GM21619 (cell line): ENCODE measurements around the gene BAX.
"Not testable (repeated sequence)": the region's sequence is repeated elsewhere in the genome, so short reads cannot be mapped to it uniquely, and the experiment has no call there.

Experiments
- ATAC-seq: cut with Tn5 transposase; IDR thresholded peaks from one replicate; pipeline ENCODE4 v1.9.1; 2021; ENCODE audit not compliant: unreplicated experiment

The BAX gene

DNA sequence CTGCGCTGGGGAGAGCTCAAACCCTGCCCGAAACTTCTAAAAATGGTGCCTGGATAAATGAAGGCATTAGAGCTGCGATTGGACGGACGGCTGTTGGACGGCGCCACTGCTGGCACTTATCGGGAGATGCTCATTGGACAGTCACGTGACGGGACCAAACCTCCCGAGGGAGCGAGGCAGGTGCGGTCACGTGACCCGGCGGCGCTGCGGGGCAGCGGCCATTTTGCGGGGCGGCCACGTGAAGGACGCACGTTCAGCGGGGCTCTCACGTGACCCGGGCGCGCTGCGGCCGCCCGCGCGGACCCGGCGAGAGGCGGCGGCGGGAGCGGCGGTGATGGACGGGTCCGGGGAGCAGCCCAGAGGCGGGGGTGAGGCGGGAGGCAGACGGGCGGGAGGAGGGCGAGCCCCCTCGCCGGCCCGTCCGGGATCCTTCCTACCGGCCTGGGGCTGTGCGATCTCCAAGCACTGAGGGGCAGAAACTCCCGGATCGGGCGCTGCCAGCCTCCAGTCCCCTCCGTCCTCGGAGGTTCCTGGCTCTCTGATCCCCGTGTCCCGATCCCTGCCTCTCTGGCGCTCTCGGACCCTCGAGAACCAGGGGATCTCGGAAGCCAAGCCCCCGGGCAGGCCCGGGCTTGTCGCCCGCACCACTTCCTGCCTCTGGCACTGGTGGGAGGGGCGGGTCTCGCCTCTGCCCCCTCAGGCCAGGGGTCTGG, at the start of gene BAX:
BAX (plus strand) TSS at position 281 of the 713 bp plus-strand sequence; CDS start at position 335, 54 bp downstream.
- peak; percentile 81 for ATAC-seq

DNA sequence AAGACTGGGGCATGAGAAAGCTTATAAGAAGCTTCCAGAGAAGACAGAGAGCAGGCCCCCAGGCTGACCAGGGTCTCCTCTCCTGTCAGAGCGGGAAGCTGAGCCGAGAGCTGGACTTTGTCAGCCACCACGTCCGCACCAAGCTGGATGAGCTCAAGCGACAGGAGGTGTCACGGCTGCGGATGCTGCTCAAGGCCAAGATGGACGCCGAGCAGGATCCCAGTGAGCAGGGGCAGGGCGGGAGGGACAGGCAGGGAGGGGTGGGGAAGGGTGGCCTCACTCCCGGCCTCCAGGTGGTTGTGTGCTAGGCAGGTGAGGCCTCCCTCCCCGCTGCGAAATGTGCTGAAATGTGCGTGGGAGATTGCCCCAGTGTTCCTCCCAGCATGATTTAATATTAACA, 49.0 kb upstream of the BAX start:
- no peak for ATAC-seq

DNA sequence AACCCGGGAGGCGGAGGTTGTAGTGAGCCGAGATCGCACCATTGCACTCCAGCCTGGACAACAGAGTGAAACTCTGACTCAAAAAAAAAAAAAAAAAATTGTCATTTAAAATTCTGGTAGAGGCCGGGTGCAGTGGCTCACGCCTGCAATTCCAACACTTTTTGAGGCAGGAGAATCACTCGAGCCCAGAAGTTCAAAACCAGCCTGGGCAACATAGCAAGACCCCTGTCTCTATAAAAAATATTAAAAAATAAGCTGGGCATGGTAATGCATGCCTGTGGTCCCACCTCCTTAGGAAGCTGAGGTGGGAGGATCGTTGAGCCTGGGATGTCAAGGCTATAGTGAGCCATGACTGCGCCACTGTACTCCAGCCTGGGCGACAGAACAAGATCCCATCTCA, 48.4 kb upstream of the BAX start:
- ATAC-seq: no peak

DNA sequence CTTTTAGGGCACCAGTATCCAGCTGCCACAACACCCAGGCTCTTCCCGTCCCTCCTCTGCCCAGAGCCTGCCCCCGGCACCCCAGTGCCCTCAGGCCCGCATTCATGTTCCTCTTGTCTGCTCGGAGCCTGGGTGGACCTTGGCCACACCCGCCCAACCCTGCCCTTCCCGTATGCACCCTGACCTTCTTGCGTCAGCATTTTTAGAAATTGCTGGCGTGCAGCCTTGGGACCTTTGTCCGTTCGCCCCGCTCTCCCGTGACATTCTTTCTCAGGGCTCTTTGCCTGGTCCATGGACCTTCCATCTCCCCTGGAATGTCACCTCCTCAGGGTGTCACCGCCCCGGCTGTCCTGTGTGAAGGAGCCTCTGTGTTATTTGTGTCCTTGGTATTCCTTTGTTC, 47.0 kb upstream of the BAX start:
- ATAC-seq: no peak

DNA sequence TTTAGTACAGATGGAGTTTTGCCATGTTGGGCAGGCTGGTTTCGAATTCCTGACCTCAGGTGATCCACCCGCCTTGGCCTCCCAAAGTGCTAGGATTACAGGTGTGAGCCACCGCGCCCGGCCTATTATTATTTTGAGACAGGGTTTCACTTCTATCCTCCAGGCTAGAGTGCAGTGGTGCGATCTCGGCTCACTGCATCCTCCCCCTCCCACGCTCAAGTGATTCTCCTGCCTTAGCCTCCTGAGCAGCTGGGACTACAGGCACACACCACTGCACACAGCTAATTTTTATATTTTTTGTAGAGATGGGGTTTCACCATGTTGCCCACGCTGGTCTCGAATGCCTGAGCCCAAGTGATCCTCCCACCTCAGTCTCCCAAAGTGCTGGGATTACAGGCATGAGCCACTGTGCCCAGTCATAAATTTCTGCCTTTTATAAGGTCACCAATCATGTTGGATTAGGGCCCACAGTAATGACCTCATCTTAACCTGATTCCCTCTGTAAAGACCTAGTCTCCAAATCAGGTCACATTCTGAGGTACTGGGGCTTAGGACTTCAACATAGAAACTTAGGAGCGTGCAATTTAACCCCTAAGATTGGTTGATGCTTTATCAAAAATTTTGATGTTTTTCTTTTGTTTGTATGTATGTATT, 45.1 kb upstream of the BAX start:
- not testable (repeated sequence) for ATAC-seq

DNA sequence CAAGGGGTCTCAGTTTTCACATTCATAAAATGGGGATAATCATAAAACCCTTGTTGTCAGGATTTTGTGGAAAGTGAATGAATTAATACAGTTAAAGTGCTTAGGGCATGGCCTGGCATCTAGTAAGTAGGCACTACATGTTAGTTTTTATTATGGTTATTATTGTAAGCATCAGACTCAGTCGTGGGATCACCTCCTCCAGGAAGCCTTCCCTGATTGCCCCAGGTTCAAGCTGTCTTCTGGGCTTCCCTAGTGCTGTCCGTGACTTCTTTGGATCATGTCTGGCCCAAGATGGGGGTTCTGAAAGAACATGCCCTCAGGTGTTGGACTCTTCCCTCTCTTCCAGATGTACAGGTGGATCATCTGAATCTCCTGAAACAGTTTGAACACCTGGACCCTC, 43.9 kb upstream of the BAX start:
- no peak for ATAC-seq

DNA sequence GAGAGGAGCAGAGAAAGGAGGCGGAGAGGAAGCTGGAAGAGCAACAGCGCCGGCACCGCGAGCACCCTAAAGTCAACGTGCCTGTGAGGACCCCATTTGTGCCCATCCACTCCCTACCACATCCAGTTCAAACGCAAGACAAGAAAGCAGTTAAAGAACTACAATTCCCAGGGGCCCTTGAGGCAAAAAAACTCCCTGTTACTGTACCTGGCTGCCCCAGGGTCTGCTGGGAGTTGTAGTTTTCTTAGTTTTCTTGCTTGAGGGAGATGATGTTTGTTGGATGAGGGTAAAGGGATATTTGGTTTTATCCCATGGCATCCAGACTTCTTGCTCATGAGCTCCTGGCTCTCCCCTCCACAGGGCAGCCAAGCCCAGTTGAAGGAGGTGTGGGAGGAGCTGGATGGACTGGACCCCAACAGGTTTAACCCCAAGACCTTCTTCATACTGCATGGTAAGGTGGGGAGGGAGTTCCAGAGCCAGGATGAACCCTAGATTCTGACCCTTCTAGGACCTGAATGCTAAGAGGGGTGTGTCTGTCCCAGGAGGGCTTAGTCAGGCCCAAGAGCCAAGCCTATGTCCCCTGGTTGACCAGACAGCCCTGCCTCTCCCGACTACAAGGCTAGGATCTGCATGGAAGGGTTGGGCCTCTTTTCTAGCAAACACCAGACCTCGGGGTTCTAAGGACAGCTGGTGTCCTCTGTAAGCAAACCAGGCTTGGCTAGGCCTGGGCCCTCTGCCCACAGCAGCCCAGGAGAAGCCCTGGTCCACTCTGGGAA, 41.4 kb upstream of the BAX start:
- ATAC-seq: no peak

DNA sequence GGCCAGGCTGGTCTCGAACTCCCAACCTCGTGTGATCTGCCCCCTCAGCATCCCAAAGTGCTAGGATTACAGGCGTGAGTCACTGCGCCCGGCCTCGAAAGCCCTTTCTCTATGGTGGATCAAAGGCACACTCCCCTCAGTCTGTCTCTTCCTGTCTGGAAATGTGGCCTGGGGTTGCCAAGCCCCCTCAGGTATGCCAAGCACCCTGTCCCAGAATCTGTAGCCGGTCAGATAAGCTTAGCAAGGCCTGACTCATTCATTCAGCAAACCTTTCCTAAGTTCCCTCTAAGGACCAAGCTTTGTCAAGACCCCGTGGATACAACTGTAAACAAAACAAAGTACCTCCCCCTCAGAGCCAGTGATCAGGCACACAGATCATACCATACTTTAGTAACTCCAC, 40.5 kb upstream of the BAX start:
- ATAC-seq: no peak

DNA sequence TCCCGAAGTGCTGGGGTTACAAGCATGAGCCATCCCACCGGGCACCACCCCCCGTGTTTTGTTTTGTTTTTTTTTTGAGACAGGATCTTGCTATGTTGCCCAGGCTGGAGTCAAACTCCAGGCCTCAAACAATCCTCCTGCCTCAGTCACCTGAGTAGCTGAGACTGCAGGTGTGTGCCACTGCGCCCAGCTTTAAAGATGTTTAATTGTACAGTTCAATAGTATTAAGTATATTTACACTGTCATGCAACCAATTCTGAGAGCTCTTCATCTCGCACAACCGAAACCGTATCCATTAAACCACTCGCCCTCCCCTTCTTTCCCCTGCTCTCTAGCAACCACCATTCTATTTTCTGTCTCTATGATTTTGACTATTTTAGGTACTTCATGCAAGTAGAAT, 38.9 kb upstream of the BAX start:
- no peak for ATAC-seq

DNA sequence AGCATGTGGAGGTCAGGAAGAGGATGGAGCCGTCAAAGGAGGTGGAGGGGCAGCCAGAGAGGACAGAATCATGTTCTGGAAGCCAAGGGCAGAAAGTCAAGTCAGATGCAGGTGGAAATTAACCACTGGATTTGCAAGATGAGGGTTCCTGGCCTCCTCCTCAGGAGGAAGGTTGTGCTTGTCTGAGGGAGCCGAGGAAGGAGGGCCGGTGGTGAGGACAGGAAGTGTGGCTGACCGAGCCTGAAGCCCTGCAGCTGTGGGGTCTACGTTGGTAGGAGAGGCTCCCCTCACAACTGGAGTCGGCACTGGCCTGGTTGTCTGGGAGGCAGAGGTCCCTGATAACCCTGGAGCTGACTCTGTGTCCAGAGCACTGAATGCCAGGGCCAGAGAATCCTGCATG, 36.6 kb upstream of the BAX start:
- ATAC-seq: no peak

DNA sequence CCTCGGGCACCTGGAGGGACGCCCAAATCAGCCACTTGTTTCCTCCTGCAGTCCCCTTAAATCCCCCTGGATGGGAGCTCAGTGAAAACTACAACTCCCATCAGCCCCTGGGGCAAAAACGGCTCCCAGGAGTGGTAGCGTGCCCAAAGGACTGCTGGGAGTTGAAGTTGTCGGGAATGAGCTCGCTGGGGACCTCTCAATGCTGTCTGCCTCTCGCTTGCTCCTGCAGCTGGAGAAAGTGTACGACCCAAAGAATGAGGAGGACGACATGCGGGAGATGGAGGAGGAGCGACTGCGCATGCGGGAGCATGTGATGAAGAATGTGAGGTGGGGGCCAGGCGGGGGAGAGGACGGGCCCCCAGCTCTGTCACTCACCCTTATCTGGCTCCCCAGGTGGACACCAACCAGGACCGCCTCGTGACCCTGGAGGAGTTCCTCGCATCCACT, 35.9 kb upstream of the BAX start:
- no peak for ATAC-seq

DNA sequence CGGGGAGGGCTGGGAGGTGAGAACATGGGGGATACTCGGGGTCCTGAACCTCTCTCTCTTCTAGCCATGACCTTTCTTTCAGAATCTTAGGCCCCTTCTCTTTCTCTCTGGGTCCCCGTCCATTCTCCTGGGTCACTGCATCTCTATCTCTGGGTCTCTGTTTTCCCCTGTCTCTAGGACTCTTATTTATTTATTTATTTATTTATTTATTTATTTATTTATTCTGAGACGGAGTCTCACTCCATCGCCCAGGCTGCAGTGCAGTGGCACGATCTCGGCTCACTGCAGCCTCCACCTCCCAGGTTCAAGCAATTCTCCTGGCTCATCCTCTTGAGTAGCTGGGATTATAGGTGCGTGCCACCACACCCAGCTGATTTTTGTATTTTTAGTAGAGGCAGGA, 35.4 kb upstream of the BAX start:
- ATAC-seq: not testable (repeated sequence)

DNA sequence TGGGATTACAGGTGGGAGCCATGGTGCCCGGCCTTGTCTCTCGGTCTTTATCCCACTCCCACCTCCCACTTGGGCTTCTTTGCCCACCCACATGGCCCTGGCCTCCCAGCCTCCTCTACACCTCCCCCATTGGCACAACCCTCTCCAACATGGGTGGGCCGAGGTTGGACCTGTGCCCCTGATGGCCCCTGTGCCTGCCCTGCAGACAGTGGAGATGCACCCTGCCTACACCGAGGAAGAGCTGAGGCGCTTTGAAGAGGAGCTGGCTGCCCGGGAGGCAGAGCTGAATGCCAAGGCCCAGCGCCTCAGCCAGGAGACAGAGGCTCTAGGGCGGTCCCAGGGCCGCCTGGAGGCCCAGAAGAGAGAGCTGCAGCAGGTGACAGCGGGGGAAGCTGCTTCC, 33.7 kb upstream of the BAX start:
- ATAC-seq: no peak

DNA sequence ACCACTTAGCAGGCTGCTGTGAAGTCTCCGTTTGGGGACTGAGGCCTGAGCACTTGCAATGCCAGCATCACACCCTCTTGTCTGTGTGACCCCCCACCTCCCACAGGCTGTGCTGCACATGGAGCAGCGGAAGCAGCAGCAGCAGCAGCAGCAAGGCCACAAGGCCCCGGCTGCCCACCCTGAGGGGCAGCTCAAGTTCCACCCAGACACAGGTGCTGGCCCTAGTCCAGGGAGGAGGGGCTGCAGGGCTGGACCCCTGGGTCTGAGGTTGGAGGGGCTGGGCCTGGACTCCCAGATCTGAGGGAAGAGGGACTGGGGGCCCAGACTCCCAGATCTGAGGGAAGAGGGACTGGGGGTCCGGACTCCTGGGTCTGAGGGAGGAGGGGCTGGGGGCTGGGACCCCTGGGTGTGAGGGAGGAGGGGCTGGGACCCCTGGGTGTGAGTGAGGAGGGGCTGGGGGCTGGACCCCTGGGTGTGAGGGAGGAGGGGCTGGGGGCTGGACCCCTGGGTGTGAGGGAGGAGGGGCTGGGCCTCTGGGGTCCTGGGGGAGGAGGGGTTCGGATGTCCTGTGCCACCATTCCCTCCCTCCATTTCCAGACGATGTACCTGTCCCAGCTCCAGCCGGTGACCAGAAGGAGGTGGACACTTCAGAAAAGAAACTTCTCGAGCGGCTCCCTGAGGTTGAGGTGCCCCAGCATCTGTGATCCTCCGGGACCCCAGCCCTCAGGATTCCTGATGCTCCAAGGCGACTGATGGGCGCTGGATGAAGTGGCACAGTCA, 32.8 kb upstream of the BAX start:
- ATAC-seq: no peak

DNA sequence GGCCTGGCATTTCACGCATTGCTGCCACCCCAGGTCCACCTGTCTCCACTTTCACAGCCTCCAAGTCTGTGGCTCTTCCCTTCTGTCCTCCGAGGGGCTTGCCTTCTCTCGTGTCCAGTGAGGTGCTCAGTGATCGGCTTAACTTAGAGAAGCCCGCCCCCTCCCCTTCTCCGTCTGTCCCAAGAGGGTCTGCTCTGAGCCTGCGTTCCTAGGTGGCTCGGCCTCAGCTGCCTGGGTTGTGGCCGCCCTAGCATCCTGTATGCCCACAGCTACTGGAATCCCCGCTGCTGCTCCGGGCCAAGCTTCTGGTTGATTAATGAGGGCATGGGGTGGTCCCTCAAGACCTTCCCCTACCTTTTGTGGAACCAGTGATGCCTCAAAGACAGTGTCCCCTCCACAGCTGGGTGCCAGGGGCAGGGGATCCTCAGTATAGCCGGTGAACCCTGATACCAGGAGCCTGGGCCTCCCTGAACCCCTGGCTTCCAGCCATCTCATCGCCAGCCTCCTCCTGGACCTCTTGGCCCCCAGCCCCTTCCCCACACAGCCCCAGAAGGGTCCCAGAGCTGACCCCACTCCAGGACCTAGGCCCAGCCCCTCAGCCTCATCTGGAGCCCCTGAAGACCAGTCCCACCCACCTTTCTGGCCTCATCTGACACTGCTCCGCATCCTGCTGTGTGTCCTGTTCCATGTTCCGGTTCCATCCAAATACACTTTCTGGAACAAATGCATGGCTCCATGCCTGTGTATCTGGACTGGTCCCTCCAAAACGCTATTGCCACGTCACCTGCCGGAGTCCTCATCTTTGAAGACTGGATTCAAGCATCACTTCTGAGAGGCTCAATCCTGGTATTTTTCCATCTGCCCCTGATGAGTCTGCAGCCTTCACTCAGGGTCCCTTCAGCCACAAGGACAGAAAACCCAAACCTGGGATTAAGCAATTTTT, 31.9 kb upstream of the BAX start:
- ATAC-seq: no peak

DNA sequence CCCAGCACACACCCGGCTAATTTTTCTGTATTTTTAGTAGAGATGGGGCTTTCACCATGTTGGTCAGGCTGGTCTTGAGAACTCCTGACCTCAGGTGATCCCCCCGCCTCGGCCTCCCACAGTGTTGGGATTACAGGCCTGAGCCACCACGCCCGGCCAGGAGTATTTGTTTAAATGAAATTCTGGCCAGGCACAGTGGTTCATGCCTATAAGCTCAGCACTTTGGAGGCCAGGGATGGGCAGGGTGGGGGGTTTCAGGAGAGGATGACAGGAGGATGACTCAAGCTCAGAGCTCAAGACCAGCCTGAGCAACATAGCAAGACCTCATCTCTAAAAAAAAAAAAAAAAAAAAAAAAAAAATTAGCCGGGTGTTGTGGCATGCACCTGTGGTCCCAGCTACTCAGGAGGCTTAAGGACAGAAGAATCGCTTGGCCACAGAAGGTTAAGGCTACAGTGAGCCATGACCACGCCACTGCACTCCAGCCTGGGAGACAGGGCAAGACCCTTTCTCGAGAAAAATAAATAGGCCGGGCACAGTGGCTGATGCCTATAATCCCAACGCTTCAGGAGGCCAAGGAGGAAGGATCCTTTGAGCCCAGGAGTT, 29.3 kb upstream of the BAX start:
- no peak for ATAC-seq

DNA sequence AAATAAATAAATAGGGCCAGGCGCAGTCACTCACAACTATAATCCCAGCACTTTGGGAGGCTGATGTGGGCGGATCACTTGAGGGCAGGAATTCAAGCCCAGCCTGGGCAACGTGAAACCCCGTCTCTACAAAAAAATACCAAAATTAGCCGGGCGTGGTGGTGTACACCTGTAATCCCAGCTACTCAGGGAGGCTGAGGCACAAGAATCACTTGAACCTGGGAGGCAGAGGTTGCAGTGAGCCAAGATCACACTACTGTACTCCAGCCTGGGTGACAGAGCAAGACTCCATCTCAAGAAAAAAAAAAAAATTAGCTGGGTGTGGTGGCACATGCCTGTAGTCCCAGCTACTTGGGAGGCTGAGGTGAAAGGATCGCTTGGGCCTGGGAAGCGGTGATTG, 28.8 kb upstream of the BAX start:
- ATAC-seq: not testable (repeated sequence)

DNA sequence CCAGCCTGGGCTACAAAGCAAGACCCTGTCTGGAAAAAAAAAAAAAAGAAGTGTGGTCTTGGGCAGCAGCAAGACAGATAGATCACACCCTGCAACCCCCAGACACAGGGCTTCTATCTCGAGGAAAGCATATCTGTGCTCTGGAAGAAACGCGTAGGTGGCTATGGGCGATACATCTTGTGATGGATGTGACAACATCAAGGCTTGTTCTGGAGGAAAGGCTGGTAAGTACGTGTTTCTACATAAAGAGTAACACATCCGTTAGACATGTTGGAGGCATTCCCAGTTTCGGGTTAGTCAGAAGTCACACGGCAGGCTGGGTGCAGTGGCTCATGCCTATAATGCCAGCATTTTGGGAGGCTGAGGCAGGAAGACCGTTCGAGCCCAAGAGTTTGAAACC, 27.8 kb upstream of the BAX start:
- no peak for ATAC-seq

DNA sequence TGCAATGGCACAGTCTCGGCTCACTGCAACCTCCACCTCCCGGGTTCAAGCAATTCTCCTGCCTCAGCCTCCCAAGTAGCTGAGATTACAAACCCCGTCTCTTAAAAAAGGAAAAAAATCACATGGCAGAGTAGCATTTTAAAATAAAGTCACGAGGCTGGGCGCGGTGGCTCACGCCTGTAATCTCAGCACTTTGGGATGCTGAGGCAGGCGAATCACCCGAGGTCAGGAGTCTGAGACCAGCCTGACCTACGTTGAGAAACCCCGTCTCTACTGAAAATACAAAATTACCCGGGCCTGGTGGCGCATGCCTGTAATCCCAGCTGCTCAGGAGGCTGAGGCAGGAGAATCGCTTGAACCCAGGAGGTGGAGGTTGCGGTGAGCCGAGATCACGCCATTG, 27.0 kb upstream of the BAX start:
- ATAC-seq: not testable (repeated sequence)
